ENCODE results near the gene WBP4. TPM values are rescaled to one million over a fixed set of nuclear protein-coding genes. Genes with fewer than 3 reads are reported as not detected.

WBP4 gene
- total and polyA plus RNA-seq, 9 of the 15 experiments (the other 6 are each of a cell fraction or from before 2014, with no cell fraction given) = 5.5 to 12.2 (median 7.9) TPM

DNA sequence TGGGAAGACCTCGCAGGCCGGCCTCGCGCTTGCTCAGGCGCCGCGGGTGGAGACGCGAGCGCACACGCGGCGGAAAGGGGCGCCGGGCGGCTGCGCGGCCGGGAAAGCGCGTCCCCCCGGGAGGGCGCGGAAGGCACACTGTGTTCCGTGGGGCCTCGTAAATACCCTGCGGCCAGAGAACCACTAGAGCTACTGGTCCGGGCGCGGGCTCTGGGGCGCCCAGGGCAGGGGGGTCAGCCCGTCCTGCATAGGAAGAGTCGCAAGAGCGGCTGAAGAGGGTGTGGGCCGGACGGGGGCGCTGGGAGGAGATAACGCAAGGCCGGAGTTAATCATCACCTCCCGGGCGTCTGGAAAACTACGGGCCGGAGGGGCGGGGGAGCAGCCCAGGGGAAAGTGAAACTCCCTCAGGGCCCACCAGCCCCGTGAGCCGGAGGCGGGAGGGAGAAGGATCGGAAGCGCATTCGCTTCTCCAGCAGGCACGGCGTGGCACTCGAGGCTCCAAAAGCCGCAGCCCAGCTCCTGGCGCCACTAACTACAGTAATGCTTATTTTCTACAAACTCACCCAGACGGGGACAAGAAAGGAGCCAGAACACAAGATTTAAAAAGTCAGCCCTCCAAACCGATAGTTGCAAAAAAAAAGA, 1.1 kb upstream of the WBP4 start (continued):
- TF ChIP-seq, protein P1, sequence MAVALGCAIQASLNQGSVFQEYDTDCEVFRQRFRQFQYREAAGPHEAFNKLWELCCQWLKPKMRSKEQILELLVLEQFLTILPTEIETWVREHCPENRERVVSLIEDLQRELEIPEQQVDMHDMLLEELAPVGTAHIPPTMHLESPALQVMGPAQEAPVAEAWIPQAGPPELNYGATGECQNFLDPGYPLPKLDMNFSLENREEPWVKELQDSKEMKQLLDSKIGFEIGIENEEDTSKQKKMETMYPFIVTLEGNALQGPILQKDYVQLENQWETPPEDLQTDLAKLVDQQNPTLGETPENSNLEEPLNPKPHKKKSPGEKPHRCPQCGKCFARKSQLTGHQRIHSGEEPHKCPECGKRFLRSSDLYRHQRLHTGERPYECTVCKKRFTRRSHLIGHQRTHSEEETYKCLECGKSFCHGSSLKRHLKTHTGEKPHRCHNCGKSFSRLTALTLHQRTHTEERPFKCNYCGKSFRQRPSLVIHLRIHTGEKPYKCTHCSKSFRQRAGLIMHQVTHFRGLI (CRISPR knock-in tag; IDR thresholded peaks at IDR 0.05) = no peak; the same call in 1 of the 2 replicates
- TF ChIP-seq NFIC (IDR thresholded peaks at IDR 0.05) (no peak), ZNF408 (CRISPR knock-in tag; IDR thresholded peaks at IDR 0.05; ENCODE audit: low read depth) (no peak), SLC30A9 (CRISPR knock-in tag; IDR thresholded peaks at IDR 0.05) (no peak), ATF7 (IDR thresholded peaks at IDR 0.05) (peak; percentile 60; the same call in 1 of the 2 replicates), MAFF (IDR thresholded peaks at IDR 0.05; ENCODE audit: low read length) (no peak), MTA3 (IDR thresholded peaks at IDR 0.05; ENCODE audit: borderline replicate concordance) (peak; percentile 74; the same call in 1 of the 2 replicates), DNMT1 (IDR thresholded peaks at IDR 0.05) (no peak), ZKSCAN1 (IDR thresholded peaks at IDR 0.05; ENCODE audit: low read depth, low read length) (0 out of 2 replicates have a peak, but pooled peaks have one; percentile 9), ZNF76 (CRISPR knock-in tag; IDR thresholded peaks at IDR 0.05; ENCODE audit: borderline replicate concordance) (no peak), DDX20 (tag; IDR thresholded peaks at IDR 0.05; ENCODE audit: low read depth) (no peak), LARP7 (IDR thresholded peaks at IDR 0.05) (no peak), SPI1 (IDR thresholded peaks at IDR 0.05; ENCODE audit: borderline replicate concordance, low read depth, low read length) (no peak), ETS2 (tag; IDR thresholded peaks at IDR 0.05; ENCODE audit: borderline replicate concordance, poor library complexity, severe bottlenecking) (no peak), HINFP (tag; conservative IDR thresholded peaks at IDR 0.05; ENCODE audit: low read depth) (no peak), BCLAF1 (IDR thresholded peaks at IDR 0.05; ENCODE audit: borderline replicate concordance in 1 of 2, control insufficient read depth in 1 of 2, low read depth in 2 of 2, low read length in 1 of 2) (no peak)
- TF ChIP-seq, protein P2, sequence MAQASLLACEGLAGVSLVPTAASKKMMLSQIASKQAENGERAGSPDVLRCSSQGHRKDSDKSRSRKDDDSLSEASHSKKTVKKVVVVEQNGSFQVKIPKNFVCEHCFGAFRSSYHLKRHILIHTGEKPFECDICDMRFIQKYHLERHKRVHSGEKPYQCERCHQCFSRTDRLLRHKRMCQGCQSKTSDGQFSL (CRISPR knock-in tag; IDR thresholded peaks at IDR 0.05) = no peak
- TF ChIP-seq, protein P2 (tag; IDR thresholded peaks at IDR 0.05) = no peak
- TF ChIP-seq, protein P3, sequence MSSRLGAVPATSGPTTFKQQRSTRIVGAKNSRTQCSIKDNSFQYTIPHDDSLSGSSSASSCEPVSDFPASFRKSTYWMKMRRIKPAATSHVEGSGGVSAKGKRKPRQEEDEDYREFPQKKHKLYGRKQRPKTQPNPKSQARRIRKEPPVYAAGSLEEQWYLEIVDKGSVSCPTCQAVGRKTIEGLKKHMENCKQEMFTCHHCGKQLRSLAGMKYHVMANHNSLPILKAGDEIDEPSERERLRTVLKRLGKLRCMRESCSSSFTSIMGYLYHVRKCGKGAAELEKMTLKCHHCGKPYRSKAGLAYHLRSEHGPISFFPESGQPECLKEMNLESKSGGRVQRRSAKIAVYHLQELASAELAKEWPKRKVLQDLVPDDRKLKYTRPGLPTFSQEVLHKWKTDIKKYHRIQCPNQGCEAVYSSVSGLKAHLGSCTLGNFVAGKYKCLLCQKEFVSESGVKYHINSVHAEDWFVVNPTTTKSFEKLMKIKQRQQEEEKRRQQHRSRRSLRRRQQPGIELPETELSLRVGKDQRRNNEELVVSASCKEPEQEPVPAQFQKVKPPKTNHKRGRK (tag; IDR thresholded peaks at IDR 0.05) = no peak

All from K562 (cell line).